ENCODE measurements around the gene RIN3. TPM values are rescaled to one million over a fixed set of nuclear protein-coding genes. Genes with fewer than 3 reads are reported as not detected.

The RIN3 gene
- total RNA-seq, 1 experiment from 2014 or later = not detected

GRCh38 chr14:92641306-92641705, 127.7 kb downstream of the RIN3 start:
- no peak overlapping the region for H3K27ac ChIP-seq
- no peaks in the 10 kb centered on the region for H3K4me1 ChIP-seq
- H3K4me3 ChIP-seq = no peak overlapping the region
- H3K36me3 ChIP-seq = no peaks in the 10 kb centered on the region
- H3K27me3 ChIP-seq = no peaks in the 10 kb centered on the region; the same call in 1 of the 2 replicates
- H3K9me3 ChIP-seq (replicated peaks) = no peaks in the 10 kb centered on the region
- DNase-seq = no peak

- H3K4me3 ChIP-seq = no peak overlapping the region
- no peaks in the 10 kb centered on the region for H3K9me3 ChIP-seq (replicated peaks)
- DNase-seq = no peak
- H3K36me3 ChIP-seq = no peaks in the 10 kb centered on the region
- H3K27me3 ChIP-seq = no peaks in the 10 kb centered on the region; the same call in 1 of the 2 replicates
- no peak overlapping the region for H3K27ac ChIP-seq
- no peaks in the 10 kb centered on the region for H3K4me1 ChIP-seq
These were observed 130.8 kb downstream of the RIN3 start for GRCh38 chr14:92644171-92644969.

GRCh38 chr14:92644970-92645515, 131.5 kb downstream of the RIN3 start:
- H3K27ac ChIP-seq = no peak overlapping the region

GRCh38 chr14:92645841-92646478, 132.4 kb downstream of the RIN3 start:
- Histone ChIP-seq H3K9me3 (replicated peaks) (no peaks in the 10 kb centered on the region), H3K27ac (no peak overlapping the region), H3K4me3 (no peak overlapping the region), H3K27me3 (no peaks in the 10 kb centered on the region; the same call in 1 of the 2 replicates), H3K4me1 (no peaks in the 10 kb centered on the region), H3K36me3 (no peaks in the 10 kb centered on the region)
- DNase-seq = no peak

More at GRCh38 chr14:92644970-92645515, 131.5 kb downstream of the RIN3 start:
- no peaks in the 10 kb centered on the region; the same call in 1 of the 2 replicates for H3K27me3 ChIP-seq
- no peaks in the 10 kb centered on the region for H3K9me3 ChIP-seq (replicated peaks)
- no peaks in the 10 kb centered on the region for H3K4me1 ChIP-seq
- H3K4me3 ChIP-seq = no peak overlapping the region
- no peaks in the 10 kb centered on the region for H3K36me3 ChIP-seq
- no peak for DNase-seq

- Histone ChIP-seq H3K4me1 (no peaks in the 10 kb centered on the region), H3K4me3 (no peak overlapping the region), H3K27ac (no peak overlapping the region), H3K9me3 (replicated peaks) (no peaks in the 10 kb centered on the region), H3K27me3 (no peaks in the 10 kb centered on the region; the same call in 1 of the 2 replicates), H3K36me3 (no peaks in the 10 kb centered on the region)
- DNase-seq = no peak
These were observed 133.6 kb downstream of the RIN3 start for GRCh38 chr14:92646952-92647796.

- Histone ChIP-seq H3K27me3 (no peaks in the 10 kb centered on the region; the same call in 1 of the 2 replicates), H3K4me3 (no peak overlapping the region), H3K4me1 (no peaks in the 10 kb centered on the region), H3K27ac (no peak overlapping the region), H3K9me3 (replicated peaks) (no peaks in the 10 kb centered on the region), H3K36me3 (no peaks in the 10 kb centered on the region)
- DNase-seq = no peak
These were observed 134.3 kb downstream of the RIN3 start for GRCh38 chr14:92647797-92648279.

- Histone ChIP-seq H3K27me3 (no peaks in the 10 kb centered on the region; the same call in 1 of the 2 replicates), H3K36me3 (no peaks in the 10 kb centered on the region), H3K9me3 (replicated peaks) (no peaks in the 10 kb centered on the region), H3K4me3 (no peak overlapping the region), H3K27ac (no peak overlapping the region), H3K4me1 (no peaks in the 10 kb centered on the region)
- no peak for DNase-seq
These were observed 135.5 kb downstream of the RIN3 start for GRCh38 chr14:92649066-92649465.

GRCh38 chr14:92649934-92650545, 136.5 kb downstream of the RIN3 start:
- H3K27me3 ChIP-seq = no peaks in the 10 kb centered on the region; the same call in 1 of the 2 replicates
- H3K9me3 ChIP-seq (replicated peaks) = no peaks in the 10 kb centered on the region
- no peak for DNase-seq
- no peak overlapping the region for H3K4me3 ChIP-seq
- no peaks in the 10 kb centered on the region for H3K4me1 ChIP-seq
- no peak overlapping the region for H3K27ac ChIP-seq
- no peaks in the 10 kb centered on the region for H3K36me3 ChIP-seq

- Histone ChIP-seq H3K4me1 (no peaks in the 10 kb centered on the region), H3K36me3 (no peaks in the 10 kb centered on the region), H3K4me3 (no peak overlapping the region), H3K9me3 (replicated peaks) (no peaks in the 10 kb centered on the region), H3K27me3 (no peaks in the 10 kb centered on the region; the same call in 1 of the 2 replicates), H3K27ac (no peak overlapping the region)
- DNase-seq = no peak
These were observed 137.1 kb downstream of the RIN3 start for GRCh38 chr14:92650581-92651105.

GRCh38 chr14:92651106-92651757, 137.7 kb downstream of the RIN3 start:
- no peak overlapping the region for H3K4me3 ChIP-seq
- no peaks in the 10 kb centered on the region for H3K4me1 ChIP-seq
- no peak overlapping the region for H3K27ac ChIP-seq
- no peak for DNase-seq
- H3K9me3 ChIP-seq (replicated peaks) = no peaks in the 10 kb centered on the region
- H3K27me3 ChIP-seq = no peaks in the 10 kb centered on the region; the same call in 1 of the 2 replicates
- H3K36me3 ChIP-seq = no peaks in the 10 kb centered on the region

- Histone ChIP-seq H3K27ac (no peak overlapping the region), H3K4me3 (no peak overlapping the region), H3K9me3 (replicated peaks) (no peaks in the 10 kb centered on the region), H3K36me3 (no peaks in the 10 kb centered on the region), H3K4me1 (no peaks in the 10 kb centered on the region), H3K27me3 (no peaks in the 10 kb centered on the region; the same call in 1 of the 2 replicates)
- DNase-seq = no peak
These were observed 138.3 kb downstream of the RIN3 start for GRCh38 chr14:92651758-92652406.

- no peak for DNase-seq
- no peak overlapping the region for H3K4me3 ChIP-seq
- no peaks in the 10 kb centered on the region for H3K36me3 ChIP-seq
- no peak overlapping the region for H3K27ac ChIP-seq
- no peaks in the 10 kb centered on the region for H3K9me3 ChIP-seq (replicated peaks)
- H3K4me1 ChIP-seq = no peaks in the 10 kb centered on the region
- no peaks in the 10 kb centered on the region for H3K27me3 ChIP-seq
These were observed 139.0 kb downstream of the RIN3 start for GRCh38 chr14:92652413-92653151.
